NOMO-1 treated with DMSO at 0.1 percent for 48 hours (cell line): ENCODE measurements around the gene CH25H.

Source experiments
- DNase-seq: peaks from one replicate; lab custom pipeline; 2025; ENCODE audit not compliant: unreplicated experiment; lab: John Stamatoyannopoulos, UW

The CH25H gene

DNA sequence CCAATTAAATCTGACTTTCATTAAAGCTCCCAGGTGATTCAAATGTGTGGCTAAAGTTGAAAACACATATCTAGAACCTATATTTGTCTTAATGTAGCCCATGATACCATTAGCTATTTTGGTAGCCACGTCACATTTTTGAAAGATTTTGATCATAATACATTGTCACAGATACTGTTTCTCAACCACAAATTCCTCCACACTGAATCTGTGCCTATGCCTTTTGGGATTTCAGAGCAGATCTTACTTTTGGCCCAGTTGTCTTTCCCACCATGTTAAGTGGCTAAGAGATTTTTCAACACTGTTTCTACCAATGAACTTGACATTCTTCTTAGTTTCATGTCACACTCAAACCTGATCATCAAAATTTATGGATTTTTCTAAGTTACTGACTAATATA, 47.4 kb downstream of the CH25H start:
- DNase-seq, result no peak

DNA sequence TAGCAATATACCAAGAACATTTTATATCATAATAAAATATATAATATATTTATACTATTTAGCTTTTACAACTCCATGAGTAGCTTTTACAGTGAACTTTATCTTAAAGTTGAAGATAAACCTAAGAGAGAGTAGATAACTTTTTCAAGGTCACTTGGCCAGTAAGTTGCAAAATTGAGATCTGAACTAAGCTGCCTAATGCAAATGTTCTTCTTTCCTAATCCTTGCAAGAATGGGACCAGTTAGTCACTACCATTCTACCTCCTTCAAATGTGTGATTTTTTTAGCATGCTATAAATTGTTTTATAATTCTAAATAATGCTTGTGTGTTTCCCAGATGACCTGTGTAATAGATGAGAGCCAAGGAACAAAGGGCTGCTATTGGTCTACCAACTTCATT, 47.8 kb downstream of the CH25H start:
- no peak for DNase-seq

DNA sequence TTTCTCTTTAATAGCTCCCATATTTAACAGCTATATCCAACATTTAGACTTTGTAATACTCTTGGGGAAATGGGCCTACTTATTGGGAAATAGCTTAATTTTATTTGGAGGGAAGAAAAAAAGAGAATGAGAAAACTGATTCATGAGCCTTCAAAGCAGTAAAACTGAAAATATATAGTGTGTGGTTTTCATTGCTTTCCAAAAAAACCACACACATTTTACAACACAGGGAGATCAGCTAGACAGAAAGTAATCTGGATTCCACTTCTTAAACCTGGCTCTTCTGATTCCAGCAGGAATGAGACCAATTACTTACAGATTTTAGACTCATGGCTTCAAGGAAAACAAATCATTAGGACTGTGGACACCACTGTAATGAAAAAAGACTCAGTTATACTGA, 48.7 kb downstream of the CH25H start:
- DNase-seq, result peak; percentile 30

DNA sequence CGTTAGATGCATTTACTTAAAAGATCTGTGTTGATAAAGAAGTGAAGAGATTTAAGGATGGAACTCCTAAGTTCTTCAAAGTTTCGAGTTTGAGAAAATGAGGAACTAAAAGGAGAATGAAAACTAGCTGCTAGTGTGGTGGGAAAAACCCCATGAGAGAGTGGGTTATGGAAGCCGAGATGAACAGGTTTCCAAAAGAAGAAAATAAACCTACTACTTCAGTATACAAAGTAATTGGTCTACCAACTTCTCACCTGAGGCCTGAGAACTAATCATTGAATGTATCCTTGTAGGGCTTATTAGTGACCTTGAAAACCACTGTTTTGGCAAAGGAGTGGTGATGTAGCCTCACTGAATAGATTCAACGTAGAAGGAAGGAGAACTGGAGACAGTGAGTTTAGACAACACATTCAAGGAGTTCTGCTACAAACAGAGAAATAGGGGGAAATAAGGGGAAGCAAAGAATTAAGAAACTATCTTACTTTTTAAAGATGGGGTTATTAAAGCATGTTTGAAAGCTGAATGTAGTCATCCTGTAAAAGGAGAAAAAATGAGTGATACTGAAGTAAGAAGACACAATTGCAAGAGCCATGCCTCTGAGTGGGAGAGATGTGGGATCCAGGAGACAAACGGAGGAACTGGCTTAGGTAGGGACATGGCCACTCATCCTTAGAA, 50.8 kb downstream of the CH25H start:
- peak; percentile 46 for DNase-seq
